Mucosa of descending colon (tissue), 3 donors: ENCODE results near the gene TP63. TPM values are rescaled to one million over a fixed set of nuclear protein-coding genes. Genes with fewer than 3 reads are reported as not detected.

Experiments
- ATAC-seq: fragments of 200-7000 bp; cut with Tn5 transposase; one replicate; pipeline ENCODE4 v1.9.1; 2020; ENCODE audit warnings: mild to moderate bottlenecking, moderate library complexity
- DNase-seq, 3 donors: peaks; one replicate each; pipeline ENCODE4 v3.0.0-alpha.2; 2020
- H3K36me3 ChIP-seq: fragments of 200-600 bp; one replicate; pipeline ENCODE4 v1.8.0; 2021; ENCODE audit warnings: low read depth, mild to moderate bottlenecking
- H3K4me1 ChIP-seq: fragments of 200-600 bp; one replicate; pipeline ENCODE4 v1.8.0; 2021; ENCODE audit warnings: low read depth, mild to moderate bottlenecking
- H3K4me3 ChIP-seq: fragments of 200-600 bp; one replicate; pipeline ENCODE4 v1.8.0; 2021; ENCODE audit warnings: mild to moderate bottlenecking
- H3K9me3 ChIP-seq: fragments of 200-600 bp; one replicate; pipeline ENCODE4 v1.8.0; 2021; ENCODE audit warnings: mild to moderate bottlenecking
- CTCF ChIP-seq: fragments of 200-600 bp; IDR thresholded peaks from one replicate; pipeline ENCODE4 v1.8.0; 2022; ENCODE audit warnings: antibody characterized with exemption, mild to moderate bottlenecking
- intact Hi-C, 2 donors: fragments of 100-400 bp; cut with DNase I in 1 of 2; cut with micrococcal nuclease in 1 of 2; formaldehyde crosslinking; loops; one replicate each; pipeline versions ENCODE4 v1.11.0 to v1.11.1; 2022; cut with DNase I, micrococcal nuclease
- total RNA-seq, 3 donors: library from RNA; stranded (reverse); fragmentation: NEBNext Ultra II Directional in 2 of 3; extraction: Animal tissue kit (Norgen Biotek cat#: 25700) in 2 of 3; gene quantifications; one replicate each; pipeline versions ENCODE4 v1.2.1 to v1.2.4, GENCODE V29; 2021 to 2023
- donor health status: DM: no; HTN: no; CAD: no; lungs with moderate emphysema.
- donor health status: DM: no; HTN: no; CAD: no.
- donor health status: DM: no; HTN: yes; CAD: no.

Gene TP63
- total RNA-seq, 3 donors from 2014 or later: 0.31 to 0.57 TPM; not detected in 1

GRCh38 chr3:189754356-189754755, 123.2 kb downstream of the TP63 start:
- no peak overlapping the region for H3K4me3 ChIP-seq
- no peaks in the 10 kb centered on the region for H3K4me1 ChIP-seq
- ATAC-seq (no peak), DNase-seq (no peak)
- no peak for TF ChIP-seq CTCF
- no peaks in the 10 kb centered on the region for H3K36me3 ChIP-seq
- intact Hi-C loops: no loop called here
- no peaks in the 10 kb centered on the region for H3K9me3 ChIP-seq

- no peak for DNase-seq
- Histone ChIP-seq H3K4me1 (no peaks in the 10 kb centered on the region), H3K4me3 (no peak overlapping the region), H3K9me3 (no peaks in the 10 kb centered on the region), H3K36me3 (no peaks in the 10 kb centered on the region)
- no peak for ATAC-seq
- TF ChIP-seq CTCF: no peak
- intact Hi-C loops: no loop called here
Observed at GRCh38 chr3:189756582-189757078, 125.4 kb downstream of the TP63 start.

GRCh38 chr3:189758186-189758585, 127.0 kb downstream of the TP63 start:
- ATAC-seq: no peak
- no peaks in the 10 kb centered on the region for H3K4me1 ChIP-seq
- DNase-seq: no peak
- no peak overlapping the region for H3K4me3 ChIP-seq
- no peak for TF ChIP-seq CTCF
- no peaks in the 10 kb centered on the region for H3K36me3 ChIP-seq
- intact Hi-C loops: no loop called here
- no peaks in the 10 kb centered on the region for H3K9me3 ChIP-seq

- intact Hi-C loops: no loop called here
- H3K4me1 ChIP-seq: no peaks in the 10 kb centered on the region
- no peak for TF ChIP-seq CTCF
- H3K9me3 ChIP-seq: no peaks in the 10 kb centered on the region
- DNase-seq (no peak), ATAC-seq (no peak)
- H3K4me3 ChIP-seq: no peak overlapping the region
- no peaks in the 10 kb centered on the region for H3K36me3 ChIP-seq
Observed at GRCh38 chr3:189766416-189766815, 135.2 kb downstream of the TP63 start.

GRCh38 chr3:189771842-189772450, 140.8 kb downstream of the TP63 start:
- Histone ChIP-seq H3K9me3 (no peaks in the 10 kb centered on the region), H3K4me1 (no peaks in the 10 kb centered on the region), H3K36me3 (no peaks in the 10 kb centered on the region), H3K4me3 (no peak overlapping the region)
- TF ChIP-seq CTCF: no peak
- intact Hi-C loops: no loop called here
- ATAC-seq (no peak), DNase-seq (no peak)

- TF ChIP-seq CTCF: no peak
- H3K4me1 ChIP-seq: no peaks in the 10 kb centered on the region
- DNase-seq (no peak), ATAC-seq (no peak)
- H3K9me3 ChIP-seq: no peaks in the 10 kb centered on the region
- intact Hi-C loops: no loop called here
- no peaks in the 10 kb centered on the region for H3K36me3 ChIP-seq
- H3K4me3 ChIP-seq: no peak overlapping the region
Observed at GRCh38 chr3:189772584-189772983, 141.4 kb downstream of the TP63 start.
